ENCODE data around the gene PPP1CA. TPM values are rescaled to one million over a fixed set of nuclear protein-coding genes. Genes with fewer than 3 reads are reported as not detected.

Gene PPP1CA
- total RNA-seq, 1 experiment from 2014 or later: 339 TPM

DNA sequence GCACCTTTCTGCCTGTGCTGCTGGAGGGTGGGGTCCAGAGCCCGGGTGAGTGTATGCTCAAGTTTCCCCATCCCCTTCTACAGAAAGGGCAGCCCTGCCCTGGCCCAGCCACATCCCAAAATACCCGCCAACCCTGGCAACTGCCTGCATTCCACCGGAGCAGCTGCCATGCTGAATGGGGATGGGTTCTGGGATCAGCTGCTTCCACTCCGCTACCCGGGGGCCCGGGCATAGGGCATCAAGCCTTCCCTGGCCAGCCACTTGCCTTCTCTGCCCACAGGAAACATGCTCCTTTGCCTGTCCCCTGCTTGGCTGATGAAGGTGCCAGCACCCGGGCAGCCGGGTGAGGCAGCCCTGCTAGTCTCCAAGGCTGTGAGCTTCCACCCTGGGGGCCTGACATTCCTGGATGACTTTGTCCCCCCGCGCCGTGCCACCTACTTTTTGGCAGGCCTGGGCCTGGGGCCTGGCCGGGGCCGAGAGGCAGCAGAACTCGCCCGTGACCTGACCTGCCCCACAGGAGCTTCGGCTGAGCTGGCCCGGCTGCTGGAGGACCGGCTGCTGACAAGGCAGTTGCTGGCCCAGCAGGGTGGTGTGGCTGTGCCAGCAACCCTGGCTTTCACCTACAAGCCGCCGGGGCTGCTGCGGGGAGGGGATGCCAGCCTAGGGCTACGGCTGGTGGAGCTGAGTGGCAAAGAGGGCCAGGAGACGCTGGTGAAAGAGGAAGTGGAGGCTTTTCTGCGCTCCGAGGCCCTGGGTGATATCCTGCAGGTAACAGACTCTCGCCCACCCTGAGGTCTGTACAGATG is 17.0 kb upstream of the PPP1CA start:
- DNase-seq (ENCODE audit: low read depth): no peak

DNA sequence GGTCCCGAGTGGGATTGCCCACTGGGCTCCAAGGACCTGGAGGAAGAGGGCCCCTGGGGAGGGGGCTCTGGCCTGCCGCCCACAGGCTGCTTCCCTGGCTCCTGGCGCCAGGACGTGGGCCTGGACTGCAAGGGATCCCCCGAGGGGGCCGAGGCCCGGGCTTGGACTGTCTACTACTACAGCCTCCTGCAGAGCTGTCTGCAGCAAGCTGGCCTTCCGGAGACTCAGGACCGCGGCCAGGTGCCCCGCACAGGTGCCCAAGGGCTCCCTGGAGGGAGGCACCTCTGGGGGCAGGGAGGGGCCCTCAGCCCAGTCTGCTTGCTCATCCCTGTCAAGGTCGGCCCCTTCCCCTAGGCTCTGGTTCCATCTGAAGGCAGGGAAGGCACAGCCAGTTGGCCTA is 15.8 kb upstream of the PPP1CA start:
- no peak for DNase-seq (ENCODE audit: low read depth)

GRCh38 chr11:67416416-67417335 is 15.0 kb upstream of the PPP1CA start:
- no peak for DNase-seq (ENCODE audit: low read depth)

DNA sequence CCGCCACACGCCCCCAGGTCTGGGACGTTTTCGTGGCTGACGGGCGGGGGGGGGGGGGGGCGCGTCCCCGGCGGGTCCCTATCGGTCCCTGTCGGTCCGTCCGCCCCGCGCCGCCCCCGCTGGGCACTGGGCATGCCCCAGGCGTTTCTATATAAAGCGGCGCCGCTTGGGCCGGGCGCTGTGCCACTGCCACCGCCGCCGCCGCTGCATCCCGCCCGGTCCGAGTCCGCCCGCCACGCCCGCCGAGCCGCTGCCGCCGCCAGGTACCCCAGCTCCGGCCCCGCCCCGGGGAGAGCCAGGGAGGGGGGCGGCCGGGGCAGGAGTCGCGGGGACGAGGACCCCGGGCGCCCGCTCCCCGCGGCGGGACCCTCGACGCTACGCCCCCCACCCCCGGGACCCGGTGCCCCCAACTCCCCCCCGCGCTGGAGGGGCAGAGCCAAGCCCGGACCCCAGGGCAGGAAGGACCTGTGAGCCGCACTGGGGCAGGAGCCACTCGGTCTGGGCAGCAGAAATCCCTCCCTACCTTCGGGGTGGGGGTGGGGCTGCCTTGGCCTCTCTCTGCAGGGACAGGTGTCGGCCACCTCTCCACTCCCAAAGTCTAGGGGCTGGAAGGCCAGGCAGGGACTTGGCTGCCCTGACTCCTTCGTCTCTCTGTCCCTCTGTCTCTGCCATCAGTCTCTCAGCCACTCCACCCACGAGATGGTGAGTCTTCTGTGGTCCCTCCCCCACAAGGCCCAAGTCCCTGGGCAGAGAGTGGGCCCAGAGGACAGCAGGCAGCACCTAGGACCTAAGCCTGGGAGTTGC is 14.0 kb upstream of the PPP1CA start, which contains the start of gene CARNS1:
Gene CARNS1, plus strand, starts transcription at position 178 of the 804 bp plus-strand sequence. Its CDS starts 522 bp downstream, at position 700.
- no peak for DNase-seq (ENCODE audit: low read depth)

- no peak for DNase-seq (ENCODE audit: low read depth)
Observed at GRCh38 chr11:67413266-67413849, 11.7 kb upstream of the PPP1CA start.

DNA sequence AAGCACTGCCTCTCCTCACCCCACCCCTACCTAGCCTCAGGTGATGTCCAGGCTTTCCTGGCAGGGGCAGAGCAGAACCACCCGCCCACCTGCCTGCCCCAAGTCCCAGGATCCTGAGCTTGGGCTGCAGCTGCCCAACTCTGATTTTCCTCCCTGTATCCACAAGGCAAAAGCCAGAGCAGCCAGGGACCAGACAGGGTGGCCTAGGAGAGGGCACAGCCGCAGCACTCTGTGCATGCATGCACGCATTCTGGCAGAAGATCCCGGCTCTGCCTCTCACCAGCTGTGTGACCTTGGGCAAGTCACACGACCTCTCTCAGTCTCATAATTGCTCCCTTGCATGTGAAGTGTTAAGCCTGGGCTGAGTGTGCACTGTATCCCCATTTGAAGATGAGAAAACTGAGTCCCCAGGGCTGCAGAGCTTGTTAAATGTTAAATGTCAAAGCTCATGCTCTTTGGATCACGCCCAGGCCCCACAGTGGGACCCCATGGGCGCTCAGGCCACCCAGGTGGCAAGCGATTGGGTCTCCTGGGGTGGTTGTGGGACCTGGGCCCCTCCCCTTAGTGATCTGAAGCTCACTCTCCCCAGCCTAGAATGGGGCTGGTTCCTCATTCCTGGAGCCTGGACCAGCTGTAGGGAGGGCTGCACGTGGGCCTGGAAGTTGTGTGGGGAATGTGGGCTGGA is 11.0 kb upstream of the PPP1CA start:
- no peak for DNase-seq (ENCODE audit: low read depth)

- DNase-seq (ENCODE audit: low read depth): no peak
Observed at GRCh38 chr11:67411785-67412152, 10.1 kb upstream of the PPP1CA start.

GRCh38 chr11:67410984-67411784 is 9.5 kb upstream of the PPP1CA start:
- no peak for DNase-seq (ENCODE audit: low read depth)

DNA sequence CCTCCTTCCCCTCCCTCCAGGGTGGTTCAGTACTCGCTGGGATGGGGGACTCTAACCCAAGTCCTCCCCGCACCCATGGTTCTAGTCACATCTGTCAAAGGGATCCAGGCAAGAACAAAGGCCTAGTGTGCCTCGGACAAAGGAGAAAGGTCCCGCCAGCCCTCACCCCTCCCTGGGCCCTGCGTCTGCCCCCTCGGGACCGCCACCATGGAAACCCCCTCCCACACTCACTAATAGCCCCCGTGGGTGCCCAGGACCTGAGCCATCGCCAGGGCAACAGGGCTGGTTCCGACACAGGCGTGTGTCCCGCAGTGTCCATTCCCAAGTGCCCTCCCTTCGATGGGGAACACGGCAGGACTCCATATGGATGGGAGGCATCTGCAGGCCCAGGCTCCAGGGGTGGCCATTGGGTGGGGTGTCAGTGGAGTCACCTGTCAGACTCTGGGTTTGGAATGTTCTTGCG is 8.7 kb upstream of the PPP1CA start:
- DNase-seq (ENCODE audit: low read depth): no peak

- DNase-seq (ENCODE audit: low read depth): no peak
Observed at GRCh38 chr11:67409781-67410368, 8.2 kb upstream of the PPP1CA start.

DNA sequence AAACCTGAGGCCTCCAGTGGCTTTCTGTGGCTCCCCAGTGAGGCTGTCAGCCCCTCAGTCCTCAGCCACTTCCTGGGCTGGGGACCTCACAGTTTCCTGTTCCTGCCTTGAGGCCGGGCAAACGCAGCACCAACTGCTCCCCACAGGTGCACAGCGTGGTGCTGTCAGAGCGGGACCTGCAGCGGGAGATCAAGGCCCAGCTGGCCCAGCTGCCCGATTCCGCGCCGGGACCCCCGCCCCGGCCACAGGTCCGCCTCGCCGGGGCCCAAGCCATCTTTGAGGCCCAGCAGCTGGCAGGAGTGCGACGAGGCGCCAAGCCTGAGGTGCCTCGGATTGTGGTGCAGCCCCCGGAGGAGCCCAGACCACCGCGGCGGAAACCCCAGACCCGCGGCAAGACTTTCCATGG is 7.6 kb upstream of the PPP1CA start:
- DNase-seq (ENCODE audit: low read depth): no peak

DNA sequence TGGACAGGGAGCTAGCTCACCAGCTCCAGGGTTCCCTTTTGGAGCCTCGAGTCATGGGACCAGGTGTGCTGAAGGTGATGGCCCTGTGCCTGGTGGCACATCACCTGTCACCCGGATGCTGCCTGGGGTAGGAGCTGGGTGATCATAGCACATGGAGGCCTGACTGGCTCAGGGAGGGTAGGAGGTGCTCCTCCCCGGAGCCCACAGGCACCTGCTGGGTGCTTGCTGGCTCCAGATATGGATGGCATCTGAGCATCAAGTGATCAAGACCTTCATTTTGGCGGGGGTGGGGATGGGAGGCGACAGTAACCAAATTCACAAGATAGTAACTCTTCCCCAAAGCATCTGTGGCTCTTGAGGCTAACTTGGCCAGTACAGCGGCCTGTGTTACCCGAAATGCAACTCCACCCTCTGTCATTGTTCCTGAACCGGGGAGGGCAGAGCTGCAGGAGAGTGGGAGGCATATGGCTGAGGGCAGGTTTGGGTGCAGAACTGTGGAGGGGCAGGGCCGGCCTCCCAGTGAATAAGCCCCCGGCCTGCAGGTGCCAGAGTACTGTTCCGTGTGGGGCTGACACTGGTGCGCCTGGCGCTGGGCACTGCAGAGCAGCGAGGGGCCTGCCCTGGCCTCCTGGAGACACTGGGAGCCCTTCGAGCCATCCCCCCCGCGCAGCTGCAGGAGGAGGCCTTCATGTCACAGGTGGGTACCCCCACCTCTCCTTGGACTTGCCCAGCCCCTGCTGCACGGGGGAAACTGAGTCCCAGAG is 7.0 kb upstream of the PPP1CA start:
- DNase-seq (ENCODE audit: low read depth): no peak

DNA sequence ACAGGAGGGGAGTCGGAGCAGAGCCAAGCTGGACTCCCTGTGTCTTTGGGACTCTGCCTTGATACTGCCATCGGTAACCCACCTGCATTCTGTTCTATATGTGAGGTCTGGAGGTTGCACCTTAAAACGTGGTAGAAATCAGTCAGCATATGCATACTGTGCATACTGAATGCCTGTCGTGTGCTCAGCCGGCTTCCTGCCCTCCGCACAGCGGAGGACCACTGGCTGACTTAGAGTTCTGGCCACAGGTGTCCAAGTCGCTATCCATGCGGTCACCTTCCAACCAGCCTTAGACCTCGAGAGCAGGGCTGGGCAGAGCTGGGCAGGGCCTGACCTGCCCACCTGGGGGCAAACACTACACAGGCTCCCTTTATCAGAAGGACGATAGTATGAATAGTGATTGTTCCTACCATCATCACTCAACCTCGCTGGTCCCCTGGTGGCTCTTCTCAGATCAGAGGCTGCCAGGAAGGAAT is 6.1 kb upstream of the PPP1CA start:
- no peak for DNase-seq (ENCODE audit: low read depth)

DNA sequence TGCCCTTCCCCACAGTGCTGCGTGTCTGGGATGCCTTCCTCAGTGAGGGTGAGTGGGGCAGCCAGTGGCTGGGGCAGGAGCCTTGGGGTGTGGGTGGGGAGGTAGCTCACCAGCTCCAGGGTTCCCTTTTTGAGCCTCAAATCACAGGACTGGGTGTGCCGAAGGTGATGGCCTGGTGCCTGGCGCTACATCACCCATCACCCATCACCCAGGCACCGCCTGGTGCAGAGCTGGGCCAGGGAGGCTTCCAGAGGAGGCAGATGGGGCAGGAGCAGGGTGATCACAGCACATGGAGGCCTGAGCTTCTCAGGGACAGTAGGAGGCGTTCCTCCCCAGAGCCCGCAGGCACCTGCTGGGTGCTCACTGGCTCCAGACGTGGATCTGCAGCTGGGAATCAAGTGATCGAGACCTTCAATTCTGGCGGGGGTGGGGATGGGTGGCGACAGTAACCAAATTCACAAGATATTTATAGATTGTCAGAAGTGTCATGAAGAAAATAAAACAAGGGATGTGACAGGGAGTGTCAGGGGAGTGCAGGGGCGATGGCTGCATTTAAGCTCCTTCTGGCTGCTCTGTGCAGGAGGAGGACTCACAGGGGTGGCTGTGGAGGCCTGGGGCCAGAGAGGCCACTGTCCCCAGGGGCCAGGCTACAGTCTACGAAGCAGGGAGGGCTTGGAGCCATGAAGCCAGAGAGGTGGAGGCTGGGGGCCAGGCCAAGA is 5.5 kb upstream of the PPP1CA start:
- no peak for DNase-seq (ENCODE audit: low read depth)

- no peak for DNase-seq (ENCODE audit: low read depth)
Observed at GRCh38 chr11:67406420-67406968, 4.8 kb upstream of the PPP1CA start.

- DNase-seq (ENCODE audit: low read depth): no peak
Observed at GRCh38 chr11:67405688-67406339, 4.2 kb upstream of the PPP1CA start.

GRCh38 chr11:67405196-67405567 is 3.5 kb upstream of the PPP1CA start:
- DNase-seq (ENCODE audit: low read depth): no peak

Measured in HT1080 (cell line).